SJCRH30 (cell line): ENCODE data around the gene TRIP10. TPM values are rescaled to one million over a fixed set of nuclear protein-coding genes. Genes with fewer than 3 reads are reported as not detected.

ENCODE experiments used
- DNase-seq, 2 experiments: peaks; one replicate each; pipeline ENCODE4 v3.0.0-alpha.2; 2015 to 2020
- H3K27ac ChIP-seq: fragments of 250-450 bp; sonication (Bioruptor Pico); 2 replicates; pipeline ENCODE4 v1.5.1; 2020; ENCODE audit warnings: mild to moderate bottlenecking, moderate library complexity
- H3K27me3 ChIP-seq: fragments of 250-450 bp; sonication (Bioruptor Pico); 2 replicates; pipeline ENCODE4 v1.5.1; 2020; ENCODE audit warnings: mild to moderate bottlenecking, moderate library complexity
- H3K36me3 ChIP-seq: fragments of 250-450 bp; sonication (Bioruptor Pico); 2 replicates; pipeline ENCODE4 v1.5.1; 2020; ENCODE audit warnings: mild to moderate bottlenecking, moderate library complexity
- H3K4me1 ChIP-seq: fragments of 250-450 bp; sonication (Bioruptor Pico); 2 replicates; pipeline ENCODE4 v1.5.1; 2020; ENCODE audit warnings: mild to moderate bottlenecking, moderate library complexity
- H3K4me3 ChIP-seq: fragments of 250-450 bp; sonication (Bioruptor Pico); 2 replicates; pipeline ENCODE4 v1.5.1; 2020; ENCODE audit warnings: mild to moderate bottlenecking, moderate library complexity
- H3K9me3 ChIP-seq: fragments of 250-450 bp; sonication (Bioruptor Pico); replicated peaks from 2 replicates; pipeline ENCODE4 v1.5.1; 2020; ENCODE audit warnings: mild to moderate bottlenecking, moderate library complexity
- total RNA-seq: library from RNA; depleted of rRNA; stranded (reverse); fragments of >200 nt; shearing (Covaris generic); gene quantifications from 2 replicates; pipeline ENCODE4 v1.2.3, GENCODE V29; 2014

The TRIP10 gene
- total RNA-seq, 1 experiment from 2014 or later = 40.5 TPM

DNA sequence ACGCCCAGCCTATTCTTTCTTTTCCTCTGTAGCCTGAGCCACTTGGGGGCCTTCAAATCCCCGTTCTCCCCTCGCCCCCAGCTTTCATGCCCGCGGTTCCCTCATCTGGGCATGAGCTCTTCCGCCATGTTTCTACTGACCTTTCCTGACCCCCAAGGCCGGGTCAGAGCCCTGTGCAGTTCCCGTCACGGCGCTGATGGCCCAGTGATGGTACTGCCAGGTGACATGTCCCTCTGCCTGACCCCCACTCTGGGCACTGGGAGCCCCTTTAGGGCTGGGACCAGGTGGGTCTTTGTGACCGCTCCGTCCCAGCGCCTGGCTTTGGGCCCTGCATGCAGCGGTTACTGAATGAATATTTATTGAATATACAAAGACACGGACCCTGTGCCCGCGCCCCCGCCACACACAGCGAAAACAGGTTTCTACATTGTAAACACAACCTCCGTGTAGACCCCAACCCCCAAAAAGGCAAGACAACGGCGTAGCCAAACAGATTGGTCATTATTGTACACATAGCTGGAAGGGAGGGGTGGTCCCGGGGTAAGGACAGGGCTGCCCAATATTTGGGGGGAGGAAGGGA lies 9.8 kb upstream of the TRIP10 start:
- H3K9me3 ChIP-seq = no peaks in the 10 kb centered on the region
- no peak for DNase-seq

DNA sequence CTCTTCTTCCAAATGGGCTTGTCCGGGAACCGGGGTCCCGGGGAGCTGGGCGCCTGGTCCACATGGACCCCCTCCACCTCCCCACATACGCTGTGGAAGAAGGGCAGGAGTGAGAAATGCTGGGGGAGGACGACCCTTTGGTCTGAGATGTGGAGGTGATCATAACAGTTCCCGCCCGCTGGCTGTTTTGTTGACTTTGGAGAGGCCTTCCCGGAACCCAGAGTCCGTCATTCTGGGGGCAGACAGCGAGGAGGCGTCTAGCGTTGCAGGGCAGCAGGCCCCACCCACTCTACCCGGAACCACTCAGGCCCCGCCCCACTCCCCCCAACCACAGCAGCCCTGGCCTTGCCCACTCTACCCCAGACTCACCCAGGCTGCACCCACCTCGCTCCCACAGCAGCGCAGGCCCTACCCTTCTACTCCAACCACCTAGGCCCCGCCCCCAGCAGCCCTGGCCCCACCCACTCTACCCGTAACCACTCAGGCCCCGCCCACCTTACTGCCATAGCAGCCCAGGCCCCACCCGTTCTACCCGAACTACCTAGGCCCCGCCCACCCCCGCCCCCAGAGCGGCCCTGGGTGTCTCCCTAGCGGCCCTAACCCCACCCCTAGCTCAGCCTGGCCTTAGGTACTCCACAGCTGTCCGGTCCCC lies 9.2 kb upstream of the TRIP10 start:
- Histone ChIP-seq H3K4me3 (no peak overlapping the region), H3K9me3 (no peaks in the 10 kb centered on the region), H3K27me3 (no peaks in the 10 kb centered on the region; the same call in 1 of the 2 replicates), H3K4me1 (no peaks in the 10 kb centered on the region), H3K27ac (no peak overlapping the region), H3K36me3 (no peaks in the 10 kb centered on the region)
- DNase-seq = peak; percentile 32 to 38

More for the DNA sequence above, 9.8 kb upstream of the TRIP10 start:
- Histone ChIP-seq H3K4me1 (no peaks in the 10 kb centered on the region), H3K4me3 (no peak overlapping the region), H3K27me3 (no peaks in the 10 kb centered on the region; the same call in 1 of the 2 replicates), H3K36me3 (no peaks in the 10 kb centered on the region), H3K27ac (no peak overlapping the region)

DNA sequence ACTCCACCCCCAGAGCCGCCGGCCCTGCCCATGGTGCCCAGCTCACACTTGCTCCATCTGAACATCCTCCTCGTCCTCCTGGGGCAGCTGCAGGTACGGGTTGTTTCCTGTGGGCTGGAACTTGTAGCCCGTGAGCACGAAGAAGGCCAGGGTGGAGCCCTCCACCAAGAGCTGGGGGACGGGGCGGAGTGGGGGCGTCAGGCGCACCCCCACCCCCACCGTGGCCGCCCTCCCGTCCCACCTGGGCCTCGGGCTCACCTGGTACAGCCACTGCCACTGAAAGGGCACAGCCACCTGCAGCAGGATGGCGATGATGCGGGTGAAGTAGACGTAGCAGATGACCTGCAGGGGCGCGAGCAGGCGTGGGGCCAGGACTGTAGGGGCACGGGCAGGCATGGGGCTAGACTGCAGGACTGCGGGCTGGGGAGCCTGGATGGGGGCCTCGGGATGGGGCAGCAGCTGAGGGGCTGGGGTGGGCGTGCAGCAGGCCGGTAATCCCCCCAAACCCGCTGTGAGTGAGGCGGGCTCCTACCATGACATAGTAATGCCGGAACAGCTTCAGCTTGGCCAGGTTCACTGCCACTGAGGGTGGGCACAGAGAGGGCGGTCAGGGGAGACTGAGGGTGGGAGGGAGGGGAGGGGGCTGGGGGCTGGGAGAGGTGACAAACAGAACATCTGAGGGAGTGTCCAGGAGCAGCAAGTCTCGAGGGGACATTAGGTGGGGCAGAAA lies 8.4 kb upstream of the TRIP10 start:
- no peaks in the 10 kb centered on the region for H3K27me3 ChIP-seq

DNA sequence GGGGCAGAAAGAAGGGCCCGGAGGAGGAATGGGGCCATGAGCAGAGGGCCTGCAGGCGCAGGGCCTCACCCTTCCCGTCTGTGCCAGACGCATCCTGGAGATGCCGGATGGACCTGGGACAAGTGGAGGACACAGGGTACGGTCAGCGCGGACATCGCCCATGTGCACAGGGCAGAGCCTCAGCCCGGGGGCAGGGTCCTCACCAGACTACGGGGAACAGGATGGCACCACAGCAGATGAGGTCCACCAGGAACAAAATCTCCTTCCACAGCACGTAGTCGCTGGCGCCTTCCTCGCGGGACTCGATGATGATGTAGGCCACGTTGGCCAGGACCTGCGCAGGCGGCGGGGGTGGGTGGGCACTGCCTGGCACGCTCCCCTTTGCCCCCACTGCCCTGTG lies 7.7 kb upstream of the TRIP10 start:
- H3K27ac ChIP-seq = no peak overlapping the region
- no peaks in the 10 kb centered on the region for H3K9me3 ChIP-seq
- H3K36me3 ChIP-seq = no peaks in the 10 kb centered on the region
- no peak for DNase-seq
- H3K4me1 ChIP-seq = no peaks in the 10 kb centered on the region
- H3K27me3 ChIP-seq = no peaks in the 10 kb centered on the region
- no peak overlapping the region for H3K4me3 ChIP-seq

More for the DNA sequence above, 8.4 kb upstream of the TRIP10 start:
- H3K4me1 ChIP-seq = no peaks in the 10 kb centered on the region
- no peaks in the 10 kb centered on the region for H3K9me3 ChIP-seq
- H3K27ac ChIP-seq = no peak overlapping the region
- DNase-seq = no peak
- H3K4me3 ChIP-seq = no peak overlapping the region
- H3K36me3 ChIP-seq = no peaks in the 10 kb centered on the region

DNA sequence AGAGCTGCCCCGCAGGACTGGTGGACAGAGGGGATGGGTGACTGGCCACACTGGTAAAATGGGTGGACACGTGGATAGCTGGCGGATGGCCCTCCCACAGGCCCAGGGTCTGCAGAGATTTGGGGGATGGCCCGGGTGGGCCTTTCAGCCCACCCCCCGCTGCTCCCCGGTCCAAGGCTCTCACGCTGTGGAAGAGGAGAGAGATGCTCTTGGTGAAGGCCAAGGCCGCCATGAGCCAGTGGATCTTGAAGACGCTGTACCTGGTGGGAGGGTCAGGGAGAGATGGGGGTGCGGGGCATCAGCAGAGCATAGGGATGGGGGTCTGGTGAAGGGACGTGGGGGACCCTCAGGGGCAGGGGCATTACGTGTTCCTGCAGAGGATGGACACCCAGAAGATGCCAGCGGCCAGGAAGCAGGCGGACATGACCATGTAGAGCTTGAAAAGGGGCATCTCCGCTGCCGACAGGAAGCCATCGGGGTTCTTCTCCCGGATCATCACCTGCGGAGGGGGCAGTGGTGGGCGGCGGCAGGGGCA lies 6.6 kb upstream of the TRIP10 start:
- Histone ChIP-seq H3K9me3 (no peaks in the 10 kb centered on the region), H3K36me3 (no peaks in the 10 kb centered on the region), H3K4me3 (no peak overlapping the region), H3K27me3 (no peaks in the 10 kb centered on the region), H3K4me1 (no peaks in the 10 kb centered on the region; the same call in 1 of the 2 replicates), H3K27ac (no peak overlapping the region)
- no peak for DNase-seq

DNA sequence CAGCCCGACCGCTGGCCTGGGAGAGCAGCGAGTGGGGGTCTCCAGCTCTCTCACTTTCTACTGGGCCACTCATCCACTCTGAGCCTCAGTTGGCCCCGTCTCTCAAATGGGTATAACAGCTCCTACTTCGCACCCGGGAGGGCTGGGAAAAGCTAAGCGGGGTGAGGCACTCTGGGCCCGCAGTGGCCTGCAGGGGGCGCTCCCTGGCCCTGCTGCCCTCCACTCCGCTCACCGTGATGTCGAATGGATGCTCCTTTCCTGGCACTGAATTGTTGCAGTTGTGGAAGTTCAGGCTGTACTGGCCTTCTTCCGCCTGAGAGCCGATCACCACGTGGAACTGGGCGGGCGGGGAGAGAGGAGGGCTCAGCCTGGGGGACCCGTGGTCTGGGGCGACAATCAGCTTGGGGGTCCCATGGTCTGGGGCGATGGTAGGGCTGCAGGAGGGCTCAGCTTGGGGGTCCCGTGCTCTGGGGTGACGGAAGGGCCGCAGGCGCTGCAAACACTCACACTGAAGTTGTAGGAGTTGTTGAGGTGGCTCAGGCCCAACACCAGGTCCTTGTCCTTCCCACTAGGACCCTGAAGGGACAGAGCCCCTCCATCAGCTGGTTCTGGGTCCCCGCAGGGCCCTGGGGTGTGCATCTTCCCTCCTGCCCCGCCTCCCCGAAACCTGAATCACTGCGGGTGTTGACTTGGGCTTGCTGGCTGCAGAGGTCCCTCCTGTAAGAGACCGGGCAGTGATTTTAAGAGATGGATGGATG lies 6.0 kb upstream of the TRIP10 start:
- no peak overlapping the region for H3K4me3 ChIP-seq
- no peak overlapping the region for H3K27ac ChIP-seq
- no peak for DNase-seq
- H3K4me1 ChIP-seq = peaks cover 6% of the 10 kb centered on the region; the same call in 1 of the 2 replicates
- no peaks in the 10 kb centered on the region for H3K27me3 ChIP-seq
- H3K36me3 ChIP-seq = no peaks in the 10 kb centered on the region
- no peaks in the 10 kb centered on the region for H3K9me3 ChIP-seq

DNA sequence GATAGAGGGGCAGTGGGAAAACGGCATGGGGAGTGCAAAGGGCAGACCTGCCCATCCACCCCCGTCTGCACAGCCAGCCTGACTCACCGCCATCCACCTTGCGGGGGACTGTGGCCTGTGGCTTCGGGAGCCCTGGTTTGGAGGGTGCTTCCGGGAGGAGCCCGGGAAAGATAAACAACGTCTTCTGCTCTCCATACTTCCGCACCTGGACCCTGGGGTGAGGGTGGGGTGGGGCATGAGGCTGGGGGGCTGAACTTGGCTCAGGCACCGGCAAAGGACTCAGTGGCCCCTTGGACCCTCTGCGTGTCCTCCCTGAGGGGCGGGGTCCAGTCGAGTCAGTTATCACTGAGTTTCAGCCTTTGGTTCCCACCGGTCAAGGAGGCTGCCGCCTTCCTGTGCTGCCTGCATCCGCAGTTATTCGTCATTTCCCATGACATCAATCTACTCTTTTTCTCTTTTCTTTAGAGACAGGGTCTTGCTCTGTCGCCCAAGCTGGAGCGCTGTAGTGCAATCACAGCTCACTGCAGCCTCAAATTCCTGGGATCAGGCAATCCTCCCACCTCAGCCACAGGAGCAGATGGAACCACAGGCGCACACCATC lies 5.3 kb upstream of the TRIP10 start:
- H3K27ac ChIP-seq = no peak overlapping the region
- H3K27me3 ChIP-seq = no peaks in the 10 kb centered on the region
- no peaks in the 10 kb centered on the region for H3K36me3 ChIP-seq
- DNase-seq = no peak
- peaks cover 12% of the 10 kb centered on the region for H3K4me1 ChIP-seq
- H3K9me3 ChIP-seq = no peaks in the 10 kb centered on the region
- H3K4me3 ChIP-seq = no peak overlapping the region

DNA sequence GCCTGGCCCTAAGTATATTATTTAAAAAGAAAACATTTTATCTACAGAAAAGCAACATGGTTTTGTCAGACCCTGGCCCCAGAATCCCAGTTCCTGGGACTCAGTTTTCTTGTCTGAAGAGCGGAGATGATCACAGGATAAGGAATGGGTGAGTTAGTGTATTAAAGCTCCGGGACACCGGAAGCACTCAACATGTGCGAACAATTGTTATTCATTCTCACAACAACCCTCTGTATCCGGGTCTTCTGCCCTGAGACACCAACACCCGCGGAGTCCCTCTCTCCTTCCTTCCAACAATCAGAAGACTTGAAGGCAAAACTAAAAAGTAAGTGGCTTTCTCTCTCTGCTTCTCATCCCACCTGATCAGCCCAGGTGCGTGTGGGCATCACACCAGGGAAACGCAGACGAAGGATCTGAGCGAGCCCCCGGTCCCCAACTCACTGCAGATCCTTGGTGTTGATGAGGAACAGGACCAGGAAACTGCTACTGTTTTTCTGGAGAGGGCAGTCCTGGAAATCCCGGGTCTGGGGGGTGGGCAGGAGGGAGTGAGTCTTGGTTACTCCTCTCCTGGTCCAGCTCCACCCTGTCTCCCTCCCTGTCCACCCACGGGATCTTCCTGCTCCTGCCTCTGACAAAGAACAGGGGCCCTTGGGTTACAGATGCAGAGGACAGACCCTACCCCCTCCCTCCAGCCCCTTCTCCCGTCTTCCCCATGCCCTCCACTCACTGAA lies 4.1 kb upstream of the TRIP10 start:
- Histone ChIP-seq H3K9me3 (no peaks in the 10 kb centered on the region), H3K27ac (no peak overlapping the region), H3K27me3 (no peaks in the 10 kb centered on the region), H3K4me1 (peaks cover 12% of the 10 kb centered on the region), H3K4me3 (no peak overlapping the region), H3K36me3 (no peaks in the 10 kb centered on the region)
- DNase-seq = no peak

DNA sequence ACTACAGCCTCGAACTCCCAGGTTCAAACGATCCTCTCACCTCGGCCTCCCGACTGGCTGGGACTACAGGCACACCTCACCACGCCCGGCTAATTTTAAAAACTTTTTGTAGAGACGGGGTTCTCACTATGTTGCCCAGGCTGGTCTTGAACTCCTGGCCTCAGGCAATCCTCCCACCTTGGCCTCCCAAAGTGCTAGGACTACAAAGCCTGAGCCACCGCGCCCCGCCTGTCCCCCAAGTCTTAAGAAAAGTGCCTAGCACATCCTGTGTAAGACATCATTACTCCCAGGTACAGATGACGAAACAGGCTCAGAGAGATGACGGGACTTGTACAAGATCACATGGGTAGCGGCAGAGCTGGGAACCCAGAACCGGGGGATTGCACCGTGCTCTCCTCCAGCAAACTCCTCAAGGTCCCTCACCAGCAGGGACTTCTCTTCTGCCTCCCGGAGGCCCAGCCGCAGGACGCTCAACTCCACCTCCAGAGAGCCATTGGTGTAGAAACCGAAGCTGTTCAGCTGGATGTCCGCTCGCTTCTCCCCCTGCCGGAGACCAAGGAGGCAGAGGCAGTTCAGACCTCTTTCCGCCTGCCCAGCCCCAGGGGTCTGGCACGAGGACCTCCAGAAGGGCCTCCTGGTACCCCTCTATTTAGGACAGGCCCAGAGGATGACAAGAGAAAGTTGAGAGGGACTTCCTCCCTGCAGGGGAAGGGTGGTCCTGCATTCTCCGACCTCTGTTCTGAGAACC lies 3.1 kb upstream of the TRIP10 start:
- Histone ChIP-seq H3K9me3 (no peaks in the 10 kb centered on the region), H3K27ac (peak overlapping the region; percentile 95; the same call in 1 of the 2 replicates), H3K27me3 (no peaks in the 10 kb centered on the region), H3K4me3 (peak overlapping the region; percentile 78), H3K36me3 (no peaks in the 10 kb centered on the region), H3K4me1 (peaks cover 12% of the 10 kb centered on the region)
- DNase-seq = peak; percentile 76 to 78

DNA sequence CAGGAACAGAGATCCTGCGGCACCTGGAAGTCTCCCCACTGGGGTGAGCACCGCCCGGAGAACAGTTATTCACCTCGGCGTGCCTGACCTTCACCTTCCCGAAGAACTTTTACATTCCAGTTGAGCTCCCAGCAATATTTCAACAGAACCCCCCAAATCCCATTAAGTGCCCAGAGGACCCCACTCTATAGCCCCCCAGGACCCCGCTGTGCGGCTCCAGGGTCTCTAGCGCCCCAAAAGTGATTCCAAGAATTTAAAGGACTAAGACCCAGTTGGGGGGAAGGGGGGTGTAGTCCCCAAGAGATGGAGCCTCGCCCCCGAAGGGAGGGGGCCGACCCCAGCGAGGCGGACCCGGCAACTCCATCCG lies 2.6 kb upstream of the TRIP10 start:
- Histone ChIP-seq H3K4me1 (peaks cover 12% of the 10 kb centered on the region), H3K27me3 (no peaks in the 10 kb centered on the region), H3K9me3 (no peaks in the 10 kb centered on the region), H3K36me3 (no peaks in the 10 kb centered on the region), H3K27ac (peak overlapping the region; percentile 95), H3K4me3 (peak overlapping the region; percentile 78)
- DNase-seq = no peak

DNA sequence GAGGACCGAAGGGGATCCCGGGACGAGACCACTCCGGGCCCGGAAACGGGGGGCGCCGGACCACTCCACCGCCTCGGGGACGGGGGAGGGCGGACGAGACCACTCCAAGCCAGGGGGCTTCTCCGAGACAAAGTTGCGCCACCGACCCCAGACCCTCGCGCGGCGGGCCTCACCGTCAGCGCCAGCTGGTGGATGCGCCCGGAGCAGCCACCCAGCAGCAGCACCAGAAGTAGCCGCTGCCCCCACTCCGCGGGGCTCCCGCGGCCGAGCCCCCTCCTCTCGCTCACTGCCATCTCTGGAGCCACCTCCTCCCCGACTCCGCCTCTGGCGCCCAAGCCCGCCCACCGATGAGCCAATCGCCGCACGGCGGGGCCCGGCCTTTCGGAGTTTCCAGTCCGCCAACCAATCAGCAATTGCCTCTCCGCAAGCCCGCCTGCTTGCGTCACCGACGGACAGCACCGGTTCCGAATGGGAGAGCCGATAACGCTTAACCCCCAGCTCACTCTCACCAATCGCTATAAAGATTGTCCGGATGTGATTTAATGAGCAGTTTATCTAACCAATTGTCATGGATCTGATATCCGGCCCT lies 2.1 kb upstream of the TRIP10 start, which contains the start of gene GPR108:
TSS of gene GPR108 (minus strand) at position 297 of the 589 bp plus-strand sequence. CDS start at position 293, 4 bp downstream.
- Histone ChIP-seq H3K27me3 (no peaks in the 10 kb centered on the region), H3K4me3 (peak within 1 kb of the TSS; percentile 78), H3K36me3 (no peaks in the 10 kb centered on the region), H3K9me3 (no peaks in the 10 kb centered on the region), H3K27ac (peak within 1 kb of the TSS; percentile 95), H3K4me1 (peaks cover 12% of the 10 kb centered on the region)
- DNase-seq = peak; percentile 98 to 99

DNA sequence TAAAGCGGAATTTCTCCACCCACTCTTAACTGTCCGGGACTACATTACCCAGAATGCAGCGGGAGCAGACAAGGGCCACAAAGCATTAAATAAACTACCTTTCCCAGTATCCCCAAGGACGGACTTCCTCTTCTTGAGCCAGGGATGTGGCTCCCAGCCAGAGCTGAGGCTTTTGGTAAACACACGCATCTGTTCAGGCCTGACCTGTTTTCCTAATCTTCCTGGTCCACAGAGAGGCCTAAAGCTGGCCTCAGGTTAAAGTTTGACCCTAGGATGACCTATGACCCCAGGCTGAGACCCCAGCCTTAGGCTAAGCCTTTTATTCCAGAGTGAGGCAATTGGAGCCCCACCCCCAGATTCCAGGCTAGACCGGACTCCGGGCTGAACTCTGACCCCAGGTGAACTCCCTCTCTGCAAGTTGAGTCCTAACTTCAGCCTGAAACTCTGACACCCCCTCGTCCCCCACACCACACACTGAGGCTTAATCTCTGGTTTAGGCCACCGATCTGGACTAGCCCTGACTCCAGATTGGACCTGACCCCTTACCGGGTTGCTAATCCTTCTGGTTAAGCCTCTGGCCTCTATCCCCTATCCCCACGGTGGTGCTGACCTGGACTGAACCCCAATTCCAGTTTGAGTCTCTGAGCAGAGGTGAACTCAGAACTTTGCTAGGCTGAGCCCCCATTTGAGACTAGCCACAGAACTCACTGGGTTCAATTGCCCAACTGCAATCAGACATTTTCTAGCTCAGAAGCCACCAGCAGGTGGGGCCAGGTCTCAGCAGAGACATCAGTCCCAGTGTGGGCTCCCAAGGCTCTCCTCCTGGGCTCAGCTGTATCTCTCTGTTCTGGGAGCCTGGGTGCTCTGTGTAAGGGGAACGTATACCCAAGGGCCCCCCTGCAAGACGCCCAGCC lies 1.4 kb upstream of the TRIP10 start:
- Histone ChIP-seq H3K27me3 (no peaks in the 10 kb centered on the region), H3K36me3 (no peaks in the 10 kb centered on the region), H3K9me3 (no peaks in the 10 kb centered on the region), H3K27ac (no peak overlapping the region), H3K4me1 (peaks cover 12% of the 10 kb centered on the region), H3K4me3 (peak overlapping the region; percentile 8)
- peak; percentile 76 to 85 for DNase-seq
